Fibroblast of skin of left biceps (primary cell): Measurements from ENCODE around the gene FAM193B.
"Not testable (repeated sequence)": the region's sequence is repeated elsewhere in the genome, so short reads cannot be mapped to it uniquely, and the experiment has no call there.

ENCODE experiments used
- DNase-seq, 2 experiments: peaks; one replicate each; pipeline ENCODE4 v3.0.0-alpha.2; 2013; ENCODE audit warnings: low read depth in 2 of 2

The FAM193B gene

DNA sequence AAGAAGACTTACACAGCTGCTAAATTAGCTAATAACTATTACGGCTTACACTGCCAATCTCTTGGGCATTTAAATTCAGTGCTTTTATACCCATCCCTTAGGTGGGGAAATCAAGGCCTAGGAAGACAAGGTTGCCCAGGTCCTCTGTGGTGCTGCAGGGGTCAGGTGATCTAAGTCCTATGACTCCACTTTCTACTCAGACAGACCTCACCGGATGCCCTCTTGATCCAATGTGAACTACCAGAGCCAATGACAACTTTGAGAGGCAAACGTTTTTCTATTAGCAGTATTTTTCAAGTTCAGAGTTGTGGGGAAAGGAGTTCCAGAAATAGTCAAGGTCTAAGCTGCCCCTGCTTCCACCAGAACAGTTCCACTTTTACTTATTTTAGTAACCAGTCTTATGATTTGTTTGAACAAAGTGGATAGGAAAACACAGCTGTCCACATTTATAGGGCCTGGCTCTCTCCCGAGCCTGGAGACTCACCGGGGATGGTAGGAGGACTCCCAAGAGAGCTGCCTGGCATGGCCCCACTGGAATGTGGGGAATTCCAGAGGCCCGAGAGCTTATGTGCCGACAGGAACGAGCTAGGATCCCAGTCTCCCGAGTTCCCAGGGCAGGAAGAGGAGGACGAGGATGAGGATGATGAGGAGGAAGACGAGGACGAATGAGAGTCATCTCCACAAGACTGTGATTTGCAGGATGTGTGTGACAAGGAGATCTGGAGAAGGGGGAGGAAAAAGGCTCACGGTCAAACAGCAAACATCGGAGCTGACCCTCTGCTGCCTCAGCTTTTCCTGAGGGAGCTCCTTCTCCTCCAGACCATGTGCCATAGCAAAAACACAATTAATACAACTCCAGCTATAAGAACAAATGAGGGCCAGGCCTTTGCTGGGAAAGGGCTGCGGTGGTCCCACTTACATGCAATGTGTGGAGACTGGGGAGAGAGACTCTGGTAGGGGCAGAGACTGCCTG lies 16.7 kb downstream of the FAM193B start:
- DNase-seq, result no peak

DNA sequence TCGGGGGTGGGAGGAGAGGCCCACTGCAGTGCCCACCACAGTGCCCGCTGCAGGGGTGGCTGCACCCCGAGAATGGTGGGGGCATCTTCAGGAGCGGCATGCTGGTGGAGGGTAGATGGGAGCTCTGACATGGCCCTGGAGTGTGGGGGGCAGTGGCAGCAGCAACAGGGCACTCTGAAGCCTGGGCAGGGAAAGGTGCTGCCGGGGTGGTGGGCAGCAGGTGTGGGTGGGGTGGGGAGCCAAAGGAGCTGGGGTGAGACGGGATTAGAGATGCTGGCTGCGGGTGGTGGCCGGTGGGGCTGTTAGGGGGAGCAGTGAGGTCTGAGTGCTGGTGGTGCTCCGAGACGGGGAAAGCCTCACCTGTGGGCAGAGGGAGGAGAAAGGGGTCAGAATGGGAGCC lies 18.0 kb downstream of the FAM193B start:
- DNase-seq, result no peak

DNA sequence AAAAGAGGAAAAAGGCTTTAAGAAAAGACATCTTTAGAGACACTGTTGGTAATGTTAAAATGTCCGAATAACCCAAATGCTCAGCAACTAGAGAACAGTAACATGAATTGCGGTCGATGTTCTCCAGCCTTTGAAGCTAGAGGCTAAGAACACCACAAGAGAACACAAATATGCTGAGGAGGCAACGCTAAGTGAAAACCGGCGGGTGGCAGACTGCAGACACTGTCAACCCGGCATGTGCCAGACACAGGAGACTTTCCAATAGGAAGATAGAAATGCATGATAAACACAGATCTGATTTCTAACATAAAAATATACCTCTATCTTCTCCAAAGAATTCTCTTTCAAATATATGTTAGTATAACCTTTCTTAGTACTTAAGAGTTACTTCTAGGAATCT lies 19.2 kb downstream of the FAM193B start:
- no peak for DNase-seq

DNA sequence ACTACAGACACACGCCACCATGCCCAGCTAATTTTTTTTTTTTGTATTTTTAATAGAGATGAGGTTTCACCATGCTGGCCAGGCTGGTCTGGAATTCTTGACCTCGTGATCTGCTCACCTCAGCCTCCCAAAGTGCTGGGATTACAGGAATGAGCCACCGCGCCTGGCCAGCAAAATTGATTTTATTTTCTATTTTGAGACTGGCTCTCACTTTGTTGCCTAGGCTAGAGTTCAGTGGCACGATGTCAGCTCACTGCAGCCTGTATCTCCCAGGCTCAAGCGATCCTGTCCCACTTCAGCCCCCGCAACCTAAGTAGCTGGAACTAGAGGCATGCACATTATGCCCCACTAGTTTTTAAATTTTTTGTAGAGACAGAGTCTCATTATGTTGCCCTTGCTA lies 19.9 kb downstream of the FAM193B start:
- DNase-seq, result not testable (repeated sequence)

DNA sequence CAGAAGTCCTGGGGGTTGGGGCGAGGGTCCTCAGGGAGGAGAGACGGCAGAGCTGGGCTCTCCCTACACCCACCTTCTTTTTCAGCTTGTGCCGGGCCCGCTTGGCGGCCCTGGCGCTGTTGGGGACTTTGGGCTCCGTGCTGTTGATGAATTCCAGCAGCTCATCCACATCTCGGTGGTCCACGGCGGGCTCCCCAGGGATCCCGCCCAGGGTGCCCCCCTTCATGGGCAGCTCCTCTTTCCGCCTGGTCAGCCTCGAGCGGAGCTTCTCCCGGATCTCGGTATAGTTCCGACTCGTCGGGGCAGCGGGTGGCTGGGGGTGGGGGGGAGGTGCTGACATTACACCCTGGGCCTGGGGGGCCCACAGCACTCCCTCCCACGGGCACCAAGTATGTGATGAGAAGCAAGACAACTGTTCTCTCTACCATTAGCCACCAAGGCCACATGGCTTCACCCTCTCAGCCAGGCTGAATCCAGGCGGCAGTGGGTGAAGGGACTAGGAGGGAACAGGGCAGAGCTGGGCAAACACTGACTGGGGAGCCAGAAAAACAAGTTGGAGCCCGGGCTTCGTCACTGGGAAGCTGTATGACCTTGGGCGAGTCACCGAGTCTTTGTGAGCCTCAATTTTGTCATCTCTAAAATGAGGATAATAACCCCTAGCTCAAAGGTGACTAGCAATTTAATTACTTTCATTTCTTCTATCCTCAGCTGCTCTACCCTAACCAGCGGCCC lies 23.0 kb downstream of the FAM193B start:
- no peak for DNase-seq

DNA sequence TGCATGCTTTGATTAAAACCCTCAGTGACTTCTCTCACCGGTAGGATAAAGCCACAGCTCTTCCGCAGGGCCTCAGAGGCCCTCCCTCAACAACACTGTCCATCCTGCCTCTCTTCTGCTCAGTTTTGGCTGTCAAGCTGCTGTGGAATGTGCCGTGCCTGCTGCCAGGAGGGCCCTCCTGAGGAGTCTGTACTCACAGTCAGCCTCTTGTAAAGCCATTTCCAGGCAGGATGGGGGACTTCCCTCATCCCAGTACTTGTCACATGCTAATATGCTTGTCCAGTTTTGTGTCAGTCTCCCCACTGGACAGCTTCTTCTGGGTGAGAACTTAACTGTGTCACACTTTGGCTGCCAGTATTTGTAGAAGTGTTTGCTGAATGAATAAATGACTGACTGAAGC lies 23.7 kb downstream of the FAM193B start:
- DNase-seq, result no peak

DNA sequence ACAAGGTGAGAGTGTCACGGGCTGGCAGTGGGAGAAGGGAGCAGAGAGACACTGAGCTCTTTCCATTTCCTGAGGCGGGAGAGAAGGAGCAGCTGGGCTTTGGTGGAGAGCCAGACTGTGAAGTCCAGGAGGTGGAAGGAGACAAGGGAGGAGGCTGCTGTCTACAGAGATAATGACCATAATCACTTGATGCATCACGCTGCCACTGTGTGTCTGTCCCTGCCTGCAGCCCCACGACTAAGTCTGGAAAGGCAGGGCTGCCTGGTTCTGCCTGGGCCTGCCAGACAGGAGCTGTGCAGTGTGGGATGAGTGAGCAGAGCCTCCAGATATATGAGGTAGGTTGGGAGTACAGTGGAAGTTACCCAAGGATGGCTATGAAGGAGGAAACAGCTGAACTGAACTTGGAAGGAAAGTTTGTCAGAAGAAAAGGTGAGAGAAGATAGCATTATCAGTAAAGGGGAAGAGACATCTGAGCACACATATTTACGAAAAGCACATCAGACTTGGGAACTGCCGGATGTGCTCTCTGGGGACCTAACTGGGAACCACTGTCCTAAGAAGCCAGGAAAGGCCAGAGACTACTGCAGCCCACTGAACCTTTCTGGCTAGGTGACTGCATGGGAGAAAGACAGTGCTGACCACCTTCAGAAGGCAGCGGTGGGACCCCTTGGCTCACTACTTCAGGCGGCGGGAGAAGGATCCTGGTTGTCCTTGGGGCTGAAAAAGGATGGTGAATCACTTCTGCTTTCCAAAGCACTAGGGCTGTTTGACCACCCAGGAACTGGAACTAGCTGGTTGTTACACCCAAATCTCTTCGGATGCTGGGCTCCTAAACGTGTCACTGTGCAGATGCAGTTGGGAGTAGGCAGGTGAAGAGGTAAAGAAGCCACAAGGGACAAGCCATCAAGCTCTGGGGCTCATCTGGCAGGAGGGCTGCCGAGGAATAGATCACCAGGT lies 24.8 kb downstream of the FAM193B start:
- DNase-seq, result no peak

DNA sequence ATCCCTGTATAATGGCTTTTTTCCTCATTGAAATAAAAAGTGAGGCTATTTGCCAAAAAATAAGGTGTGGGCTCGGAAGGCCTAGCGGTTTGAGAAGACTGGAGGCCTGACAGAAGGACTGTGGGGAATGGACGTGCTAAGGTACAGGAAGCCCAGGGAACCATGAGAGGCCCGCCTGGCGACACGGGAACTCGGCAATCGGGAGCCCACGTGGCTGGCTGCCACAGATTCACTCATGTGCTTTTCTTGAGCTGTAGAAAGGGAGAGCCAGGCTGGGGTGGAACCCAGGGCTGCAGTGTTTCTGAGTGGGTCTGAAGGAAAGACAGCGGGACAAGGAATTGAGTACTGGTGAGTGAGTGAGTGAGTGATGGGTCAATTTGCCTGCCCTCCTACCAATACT lies 25.7 kb downstream of the FAM193B start:
- no peak for DNase-seq

DNA sequence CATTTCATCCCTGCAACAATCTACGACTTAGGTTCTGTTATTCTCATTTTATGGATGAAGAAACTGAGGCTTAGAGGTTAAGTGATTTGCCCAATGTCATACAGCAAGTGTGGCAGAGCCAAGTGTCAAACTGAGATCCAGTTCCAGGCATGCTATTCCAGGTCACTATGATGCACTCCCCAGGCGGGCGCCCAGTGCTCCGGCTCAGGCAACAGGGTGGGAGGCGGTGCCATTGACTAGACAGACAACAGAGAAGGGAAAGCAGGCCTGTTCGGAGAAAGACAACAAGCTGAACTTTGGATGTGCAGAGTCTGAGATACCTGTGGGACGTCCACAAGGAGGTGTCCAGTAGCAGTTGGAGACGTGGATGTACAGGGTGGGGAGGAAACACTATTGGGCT lies 26.8 kb downstream of the FAM193B start:
- no peak for DNase-seq

DNA sequence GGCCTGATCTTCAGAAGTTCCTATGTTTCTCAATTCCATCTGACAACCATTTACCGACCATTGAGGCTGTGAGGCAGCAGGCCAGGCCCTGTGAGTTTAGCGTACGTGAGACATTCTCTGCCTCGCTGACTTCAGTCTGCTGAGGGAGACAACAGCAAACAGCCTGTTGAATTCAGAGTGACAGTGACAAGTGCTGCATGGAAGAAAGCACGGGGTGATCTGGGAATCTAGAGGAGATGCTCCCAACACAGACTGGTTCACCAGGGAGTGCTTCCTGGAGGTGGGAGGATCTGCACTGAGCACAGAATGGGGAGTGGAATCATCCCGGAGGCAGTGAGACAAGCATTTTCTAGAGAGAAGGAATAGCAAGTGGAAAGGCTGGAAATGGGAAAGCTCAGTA lies 27.6 kb downstream of the FAM193B start:
- no peak for DNase-seq

DNA sequence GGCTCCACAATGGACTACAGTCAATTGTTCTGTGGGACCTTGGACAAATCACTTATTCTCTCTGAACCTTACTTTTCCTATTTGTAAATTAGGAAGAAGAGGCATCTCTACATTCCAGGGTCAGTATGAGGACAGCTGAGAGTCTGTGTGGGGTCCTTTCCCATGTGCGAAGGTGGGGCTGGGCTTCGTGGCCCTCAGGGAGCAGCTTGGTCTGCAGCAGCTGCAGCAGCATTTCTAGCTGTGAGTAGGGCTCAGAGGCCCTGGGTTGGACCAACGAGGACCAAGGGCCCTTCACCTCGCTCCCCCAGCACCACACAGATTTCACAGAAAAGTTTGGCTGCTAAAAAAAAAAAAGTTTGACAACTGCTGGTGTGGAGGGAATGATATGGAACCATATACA lies 28.2 kb downstream of the FAM193B start:
- no peak for DNase-seq

DNA sequence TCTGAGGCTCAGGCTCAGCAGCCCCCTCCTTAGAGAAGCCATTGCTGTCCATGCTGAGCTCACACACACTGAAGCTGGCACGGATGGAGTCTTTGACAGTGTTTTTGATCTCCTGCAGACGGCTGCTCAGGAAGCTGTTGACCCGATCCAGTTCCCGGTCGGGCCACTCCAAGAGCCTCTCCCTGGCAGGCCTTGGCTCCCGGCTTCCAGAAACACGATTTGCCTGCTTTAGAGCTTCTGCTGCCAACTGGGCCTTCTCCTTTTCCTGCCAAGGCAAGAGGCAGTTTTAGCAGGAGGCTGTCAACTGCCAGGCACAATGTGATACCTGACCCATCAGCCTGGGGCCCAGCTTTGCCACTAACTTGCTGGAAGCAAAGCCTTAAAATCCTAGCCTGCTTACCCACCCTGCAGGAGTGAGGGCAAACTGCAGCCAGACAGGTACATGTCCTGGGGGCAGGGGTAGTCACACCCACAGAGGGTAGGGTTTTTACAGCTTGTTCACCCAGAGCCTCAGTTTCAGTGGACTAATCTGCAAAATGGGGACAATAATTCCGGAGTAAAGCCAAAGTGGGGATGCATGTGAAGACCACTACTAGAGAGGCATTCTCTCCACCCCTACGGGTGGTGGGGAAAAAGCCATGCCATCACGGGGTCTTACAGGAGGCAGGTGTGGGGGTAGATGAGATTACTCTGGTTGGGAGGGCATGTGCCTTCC lies 29.3 kb downstream of the FAM193B start:
- no peak for DNase-seq

DNA sequence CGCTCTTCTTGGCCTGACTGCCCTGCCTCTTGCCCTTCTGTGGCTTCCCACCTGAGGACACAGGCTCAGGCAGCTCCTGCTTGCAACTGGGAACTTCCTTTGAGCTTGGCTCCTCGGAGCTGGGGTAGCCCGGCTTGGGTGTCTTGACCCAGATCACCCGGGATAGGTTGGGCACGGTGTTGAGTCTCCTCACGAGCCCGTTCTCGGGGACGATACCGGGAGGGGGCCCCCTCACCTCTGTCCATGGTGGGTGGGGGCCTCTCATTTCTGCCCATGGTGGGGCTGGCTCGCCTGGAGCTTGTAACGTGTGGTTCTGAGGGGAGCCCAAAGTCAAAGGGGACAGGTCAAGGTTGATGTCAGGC lies 29.8 kb downstream of the FAM193B start:
- DNase-seq, result no peak

DNA sequence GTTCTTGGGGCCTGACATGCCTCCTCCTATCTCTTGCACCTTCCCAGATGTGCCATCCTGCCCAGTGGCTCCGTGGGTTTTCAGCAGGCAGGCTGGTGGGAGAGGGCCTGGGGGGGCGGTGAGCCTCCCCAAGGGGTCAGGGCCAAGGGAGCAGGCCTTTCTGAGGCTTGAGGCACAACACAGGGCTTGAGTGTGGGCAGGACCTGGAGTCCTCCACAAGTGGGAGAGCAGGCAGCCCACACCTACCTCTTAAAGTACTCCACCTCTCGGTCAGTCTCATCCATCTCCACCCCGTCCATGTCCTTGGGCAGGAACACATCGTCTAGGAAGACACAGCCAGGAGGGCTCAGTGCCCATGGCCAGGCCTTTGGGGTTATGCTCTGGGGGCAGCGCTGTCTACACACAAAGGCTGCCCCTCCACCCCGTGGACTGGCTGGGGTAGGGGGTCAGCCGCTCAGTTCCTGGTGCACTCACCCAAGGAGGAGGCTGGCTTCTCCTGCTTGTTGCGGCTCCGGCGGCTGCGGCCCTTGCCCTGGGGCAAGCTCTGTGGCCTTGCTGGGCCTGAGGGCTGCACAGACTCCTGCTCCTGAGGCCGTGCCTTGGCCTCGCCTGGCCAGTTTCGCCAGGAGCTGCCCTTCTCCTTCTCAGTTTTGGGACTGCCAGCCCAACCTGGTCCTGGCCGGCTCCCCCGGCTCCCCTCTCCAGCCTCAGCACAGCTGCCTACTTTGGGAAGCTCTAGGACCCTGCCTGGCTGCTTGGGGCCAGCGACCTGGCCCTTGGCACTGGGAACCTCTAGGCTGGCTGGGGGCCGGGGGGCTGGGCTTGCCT lies 30.4 kb downstream of the FAM193B start:
- DNase-seq, result no peak

DNA sequence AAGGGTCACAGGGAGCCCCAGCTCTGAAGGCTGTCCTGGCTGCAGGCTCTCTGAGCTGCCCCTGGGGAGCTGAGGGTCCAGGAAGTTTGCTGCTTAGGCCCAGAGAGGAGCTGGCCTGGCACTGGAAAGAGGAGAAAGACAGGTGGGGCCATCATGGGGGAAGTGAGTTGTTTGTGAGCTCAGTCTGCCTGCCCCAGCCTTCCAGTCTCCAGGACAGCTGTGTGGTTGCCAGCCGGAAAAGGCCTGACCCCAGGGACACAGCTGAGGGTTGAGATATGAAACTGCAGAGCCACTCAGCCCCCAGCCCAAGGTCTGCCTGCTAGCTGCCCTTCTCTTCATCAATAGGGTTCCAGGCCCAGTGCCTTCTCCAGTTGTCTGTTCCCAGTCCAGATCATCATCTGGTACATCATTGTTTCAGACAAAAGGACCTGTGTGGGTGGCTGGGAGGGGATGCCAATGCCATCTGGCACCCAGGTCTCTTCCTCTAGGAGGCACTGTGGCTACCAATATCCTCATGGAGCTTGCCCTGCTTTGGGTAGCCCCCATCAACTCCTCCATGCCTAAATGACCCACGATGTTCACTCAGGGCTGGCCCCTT lies 33.3 kb downstream of the FAM193B start:
- DNase-seq, result no peak

DNA sequence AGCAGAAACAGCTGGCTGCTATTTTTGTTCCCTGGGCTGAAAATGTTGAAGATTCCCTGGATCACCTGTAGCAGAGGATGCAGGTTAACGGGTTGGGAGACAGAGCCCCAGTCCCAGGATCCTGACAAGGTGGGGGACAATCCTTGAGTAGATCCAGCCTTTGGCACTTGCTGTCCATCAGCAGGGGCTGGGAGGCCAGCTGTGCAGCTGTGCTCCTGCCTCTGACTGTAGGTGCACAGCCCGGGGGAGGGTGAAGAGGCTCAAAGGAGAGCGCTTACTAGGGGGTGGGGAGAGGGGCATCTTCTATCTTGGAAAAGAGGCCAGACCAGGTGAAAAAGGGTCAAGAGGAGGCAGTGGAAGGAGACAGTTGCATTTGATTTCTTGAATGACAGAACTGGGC lies 34.1 kb downstream of the FAM193B start:
- no peak for DNase-seq

DNA sequence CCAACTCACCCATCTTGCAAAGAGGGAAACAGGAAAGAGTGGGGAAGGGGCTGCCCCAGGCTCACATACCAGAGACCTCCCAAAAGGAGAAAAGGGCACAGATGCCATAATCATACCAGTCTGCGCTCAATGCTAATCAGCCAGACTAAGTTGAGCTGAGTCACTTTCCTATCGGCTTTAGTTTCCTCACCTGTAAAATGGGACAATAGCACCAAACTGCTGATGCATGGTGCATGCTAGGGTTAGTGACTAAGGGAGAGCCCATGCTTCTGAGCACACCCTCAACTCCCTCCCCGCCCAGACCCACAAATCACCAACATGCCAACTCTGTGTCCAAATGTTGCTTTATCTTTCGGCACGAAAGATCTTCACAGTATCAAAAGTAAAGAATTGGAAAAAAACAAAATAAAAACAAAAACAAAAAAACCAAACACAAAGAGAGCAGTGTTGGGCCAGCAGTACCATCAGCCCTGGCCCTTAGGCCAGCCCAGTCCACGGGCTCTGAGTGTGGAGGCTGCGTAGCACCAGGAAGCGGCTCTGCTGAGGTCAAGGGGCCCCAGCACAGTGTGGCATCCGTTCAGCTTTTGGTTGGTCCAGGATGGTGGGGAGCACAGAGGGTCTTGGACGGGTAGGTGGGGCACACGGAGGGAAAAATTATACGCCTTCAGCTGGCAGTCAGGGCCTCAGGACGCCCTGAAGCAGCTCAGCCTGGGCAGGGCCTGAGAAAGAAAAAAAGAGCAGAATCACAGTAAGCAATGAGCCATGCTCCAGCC lies 34.7 kb downstream of the FAM193B start:
- no peak for DNase-seq

DNA sequence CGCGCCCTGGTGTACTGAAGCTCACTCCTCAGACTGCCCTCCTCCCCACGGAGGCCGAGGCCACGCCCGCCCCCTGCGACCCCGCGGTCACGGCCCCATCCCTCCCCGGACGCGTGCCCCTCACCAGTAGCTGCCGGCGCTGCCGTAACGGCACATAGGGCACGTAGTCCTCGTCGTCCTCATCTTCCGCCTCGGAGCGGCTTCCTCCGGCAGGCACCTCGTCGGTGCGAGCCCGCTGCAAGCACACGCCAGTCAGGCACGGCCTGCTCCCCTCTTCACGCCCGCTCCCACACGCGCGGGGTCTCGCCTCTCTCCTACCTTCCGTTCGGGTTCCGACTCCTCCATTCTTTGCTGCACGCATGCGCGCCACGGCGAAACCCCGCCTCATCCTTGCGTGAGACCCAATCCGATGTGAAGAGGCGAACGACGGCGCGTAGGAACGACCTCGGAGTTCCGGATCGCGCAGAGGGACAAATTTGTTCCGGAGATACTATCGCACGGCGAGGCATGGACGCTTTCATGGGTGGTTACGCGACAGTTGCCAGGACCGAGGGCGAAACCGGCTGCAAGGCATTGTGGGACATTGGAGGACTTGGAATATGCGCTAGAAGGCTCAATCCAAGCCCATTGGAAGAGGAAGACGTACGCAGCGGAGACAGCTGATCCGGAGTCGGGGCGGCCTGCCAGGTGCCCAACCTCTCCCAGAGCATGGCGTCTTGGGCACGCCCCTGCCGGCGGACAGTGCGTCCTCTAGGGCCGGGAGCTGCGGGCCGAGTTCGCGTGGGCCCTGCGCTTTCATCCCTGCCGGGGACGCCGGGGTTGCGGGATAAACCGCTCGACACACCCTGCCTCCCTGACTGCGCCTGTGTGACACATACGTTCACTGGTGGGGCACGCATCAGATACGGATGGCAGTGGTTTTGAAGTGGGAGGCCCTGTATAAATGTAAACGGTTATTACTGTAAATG lies 37.5 kb downstream of the FAM193B start, which contains the start of gene DDX41:
TSS of gene DDX41 (minus strand) at position 361 of the 968 bp plus-strand sequence. CDS start at position 345, 16 bp downstream.
- DNase-seq, result peak; percentile 97 to 98
